GM12875 (cell line): Measurements from ENCODE around the gene SNX30.

Source experiments
- H3K4me3 ChIP-seq: one replicate; pipeline ENCODE4 v1.5.1; 2011; ENCODE audit warnings: low read depth, low read length, control low read depth
- CTCF ChIP-seq: IDR thresholded peaks from 2 replicates; pipeline ENCODE4 v1.5.1; 2011; ENCODE audit warnings: low read depth, mild to moderate bottlenecking, control low read depth, inconsistent platforms, low read length, moderate library complexity, borderline replicate concordance; ENCODE audit not compliant: insufficient read depth

SNX30 gene

GRCh38 chr9:112731971-112732370 lies 18.6 kb upstream of the SNX30 start:
- no peak overlapping the region for H3K4me3 ChIP-seq
- no peak for TF ChIP-seq CTCF

- TF ChIP-seq CTCF: no peak
- no peak overlapping the region for H3K4me3 ChIP-seq
Observed at GRCh38 chr9:112734892-112735291, 15.7 kb upstream of the SNX30 start.

- TF ChIP-seq CTCF: no peak
Observed at GRCh38 chr9:112743216-112743836, 7.2 kb upstream of the SNX30 start.

GRCh38 chr9:112744177-112744576 lies 6.4 kb upstream of the SNX30 start:
- no peak overlapping the region for H3K4me3 ChIP-seq
- TF ChIP-seq CTCF: no peak

More at GRCh38 chr9:112743216-112743836, 7.2 kb upstream of the SNX30 start:
- no peak overlapping the region for H3K4me3 ChIP-seq

GRCh38 chr9:112747094-112747493 lies 3.5 kb upstream of the SNX30 start:
- no peak overlapping the region for H3K4me3 ChIP-seq
- TF ChIP-seq CTCF: no peak

- TF ChIP-seq CTCF: no peak
- peak overlapping the region; percentile 85 for H3K4me3 ChIP-seq
Observed at GRCh38 chr9:112750764-112751055, 150 bp downstream of the SNX30 start.

- TF ChIP-seq CTCF: no peak
- H3K4me3 ChIP-seq: peak overlapping the region; percentile 85
Observed at GRCh38 chr9:112751056-112751795, 666 bp downstream of the SNX30 start.
